Colonic mucosa (tissue), 4 donors: ENCODE measurements around the gene CCT7. TPM values are rescaled to one million over a fixed set of nuclear protein-coding genes. Genes with fewer than 3 reads are reported as not detected.
"Not testable (repeated sequence)": the region's sequence is repeated elsewhere in the genome, so short reads cannot be mapped to it uniquely, and the experiment has no call there.

Experiments
- DNase-seq: peaks from one replicate; pipeline ENCODE4 v3.0.0-alpha.2; 2020
- H3K27ac ChIP-seq: fragments of 200-600 bp; one replicate; pipeline ENCODE4 v1.8.0; 2021
- H3K27me3 ChIP-seq: fragments of 200-600 bp; one replicate; pipeline ENCODE4 v1.8.0; 2021
- H3K36me3 ChIP-seq: fragments of 200-600 bp; one replicate; pipeline ENCODE4 v1.8.0; 2021
- H3K4me1 ChIP-seq: fragments of 200-600 bp; one replicate; pipeline ENCODE4 v1.8.0; 2021; ENCODE audit warnings: mild to moderate bottlenecking
- H3K4me3 ChIP-seq: fragments of 200-600 bp; one replicate; pipeline ENCODE4 v1.8.0; 2021
- H3K9ac ChIP-seq, 2 donors: one replicate each; pipeline ENCODE4 v1.7.0; 2013; ENCODE audit warnings: control low read depth in 2 of 2, low read depth in 2 of 2, low read length in 2 of 2
- H3K9me3 ChIP-seq: fragments of 200-600 bp; one replicate; pipeline ENCODE4 v1.8.0; 2021
- intact Hi-C: fragments of 100-400 bp; cut with DNase I; formaldehyde crosslinking; loops from one replicate; pipeline ENCODE4 v1.14.1; 2022
- total RNA-seq, 2 donors: library from RNA; stranded (reverse); fragmentation: NEBNext Ultra II Directional in 1 of 2; extraction: Animal tissue kit (Norgen Biotek cat#: 25700) in 1 of 2; gene quantifications; one replicate each; pipeline ENCODE4 v1.2.1, GENCODE V29; 2021
- TF ChIP-seq, protein P1 (sequence below): fragments of 200-600 bp; IDR thresholded peaks from one replicate; pipeline ENCODE4 v1.8.0; 2022; ENCODE audit warnings: antibody characterized with exemption, mild to moderate bottlenecking
- donor health status: healthy.
- donor health status: DM: no; HTN: no; CAD: no.
- donor health status: DM: no; HTN: no; CAD: no.

The CCT7 gene
- 100 to 1,000 TPM; 147 to 353 TPM for total RNA-seq

DNA sequence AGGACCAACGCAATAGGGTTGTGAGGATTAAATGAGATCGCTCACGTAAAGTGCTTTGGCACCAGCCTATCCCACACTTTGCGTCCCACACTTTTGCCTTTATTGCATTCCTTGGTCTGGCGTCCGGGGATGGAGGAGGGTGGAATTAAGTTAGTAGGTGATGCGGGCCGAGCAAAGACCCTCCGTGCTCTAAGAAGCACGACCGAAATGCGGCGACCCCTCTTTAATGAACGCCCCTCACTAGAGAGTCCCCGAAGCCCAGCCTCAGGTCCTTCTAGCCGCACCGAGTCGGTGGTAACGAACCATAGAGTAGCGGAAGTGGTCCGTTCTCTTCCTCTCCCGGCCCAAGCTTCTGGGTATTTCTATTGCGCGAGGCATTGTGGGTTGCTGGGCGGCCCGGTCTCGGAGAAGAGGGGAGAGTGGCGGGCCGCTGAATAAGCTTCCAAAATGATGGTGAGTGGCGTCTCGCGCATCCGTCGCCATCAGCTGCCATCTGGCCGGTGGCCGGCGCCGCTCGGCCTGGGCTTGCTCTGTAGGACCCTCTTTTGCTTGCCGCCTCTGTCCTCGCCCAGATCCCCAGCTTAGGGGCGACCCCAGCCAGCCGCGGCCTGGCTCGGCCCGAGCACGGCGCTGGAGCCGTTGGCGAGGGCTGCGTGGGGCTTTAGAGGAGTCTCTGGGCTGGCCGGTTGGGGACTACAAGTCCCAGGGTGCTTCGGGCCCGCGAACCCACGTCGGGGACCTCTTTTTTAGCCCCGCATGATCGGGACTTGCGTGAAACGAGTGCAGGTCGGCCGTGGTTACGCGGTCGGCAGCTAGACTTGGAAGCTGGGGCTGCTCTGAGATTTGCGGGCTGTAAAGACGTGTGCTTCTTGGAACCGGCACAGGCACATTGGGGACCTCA, at the start of gene CCT7:
TSS of gene CCT7 (plus strand) at position 377 of the 901 bp plus-strand sequence. CDS start at position 448, 71 bp downstream.
- H3K4me3 ChIP-seq, result peak within 1 kb of the TSS; percentile 76
- no peaks in the 10 kb centered on the region for H3K4me1 ChIP-seq
- intact Hi-C loops, result no loop called here
- TF ChIP-seq, protein P1, sequence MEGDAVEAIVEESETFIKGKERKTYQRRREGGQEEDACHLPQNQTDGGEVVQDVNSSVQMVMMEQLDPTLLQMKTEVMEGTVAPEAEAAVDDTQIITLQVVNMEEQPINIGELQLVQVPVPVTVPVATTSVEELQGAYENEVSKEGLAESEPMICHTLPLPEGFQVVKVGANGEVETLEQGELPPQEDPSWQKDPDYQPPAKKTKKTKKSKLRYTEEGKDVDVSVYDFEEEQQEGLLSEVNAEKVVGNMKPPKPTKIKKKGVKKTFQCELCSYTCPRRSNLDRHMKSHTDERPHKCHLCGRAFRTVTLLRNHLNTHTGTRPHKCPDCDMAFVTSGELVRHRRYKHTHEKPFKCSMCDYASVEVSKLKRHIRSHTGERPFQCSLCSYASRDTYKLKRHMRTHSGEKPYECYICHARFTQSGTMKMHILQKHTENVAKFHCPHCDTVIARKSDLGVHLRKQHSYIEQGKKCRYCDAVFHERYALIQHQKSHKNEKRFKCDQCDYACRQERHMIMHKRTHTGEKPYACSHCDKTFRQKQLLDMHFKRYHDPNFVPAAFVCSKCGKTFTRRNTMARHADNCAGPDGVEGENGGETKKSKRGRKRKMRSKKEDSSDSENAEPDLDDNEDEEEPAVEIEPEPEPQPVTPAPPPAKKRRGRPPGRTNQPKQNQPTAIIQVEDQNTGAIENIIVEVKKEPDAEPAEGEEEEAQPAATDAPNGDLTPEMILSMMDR, result no peak
- no peaks in the 10 kb centered on the region for H3K27me3 ChIP-seq
- H3K9ac ChIP-seq, result peak within 1 kb of the TSS; percentile 82 to 99
- DNase-seq, result peak; percentile 94
- H3K27ac ChIP-seq, result peak within 1 kb of the TSS; percentile 96
- no peaks in the 10 kb centered on the region for H3K36me3 ChIP-seq
- H3K9me3 ChIP-seq, result no peaks in the 10 kb centered on the region

DNA sequence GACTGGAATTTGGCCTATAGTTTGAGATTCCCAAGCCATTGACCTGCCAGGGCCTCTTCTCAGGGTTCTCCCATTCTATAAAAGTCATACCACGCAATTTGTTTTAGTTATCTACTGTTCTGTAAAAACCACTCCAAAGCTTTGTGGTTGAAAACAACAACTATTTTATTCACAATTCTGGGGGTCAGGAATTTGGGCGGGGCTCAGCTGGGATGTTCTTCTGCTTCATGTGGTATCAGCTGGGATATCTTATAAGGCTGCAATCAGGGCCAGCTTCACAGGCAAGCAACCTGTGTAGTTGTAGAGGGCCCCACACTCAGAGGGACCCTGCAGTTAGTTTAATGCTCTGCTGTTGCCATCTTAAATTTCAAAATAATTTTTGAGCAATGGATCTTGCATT, 48.1 kb upstream of the CCT7 start:
- no peaks in the 10 kb centered on the region for H3K4me1 ChIP-seq
- intact Hi-C loops, result no loop called here
- H3K27me3 ChIP-seq, result no peaks in the 10 kb centered on the region
- H3K9me3 ChIP-seq, result no peaks in the 10 kb centered on the region
- DNase-seq, result no peak
- TF ChIP-seq, protein P1, result no peak
- no peak overlapping the region for H3K4me3 ChIP-seq
- H3K9ac ChIP-seq, result no peak overlapping the region
- H3K36me3 ChIP-seq, result no peaks in the 10 kb centered on the region
- H3K27ac ChIP-seq, result no peak overlapping the region

DNA sequence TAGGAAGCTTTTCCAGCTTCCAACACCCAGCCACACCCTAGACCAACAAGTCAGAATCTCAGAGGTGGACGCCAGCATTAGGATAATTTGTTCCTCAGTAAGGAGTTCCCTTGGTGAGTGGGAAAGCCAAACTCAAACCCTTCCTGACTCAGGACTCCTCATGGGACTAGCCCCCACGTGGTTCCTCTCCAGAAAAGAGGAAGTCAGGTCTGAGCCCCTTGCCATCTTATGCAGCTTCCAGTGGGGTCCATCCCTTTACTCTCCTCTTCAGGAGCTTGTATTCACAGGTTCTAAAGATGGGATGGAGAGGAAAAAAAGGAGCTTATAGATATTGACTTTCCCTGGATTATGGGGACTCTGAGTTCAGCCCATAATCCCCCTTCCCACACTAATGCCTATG, 46.6 kb upstream of the CCT7 start:
- Histone ChIP-seq H3K4me3 (no peak overlapping the region), H3K27me3 (no peaks in the 10 kb centered on the region), H3K27ac (no peak overlapping the region), H3K36me3 (no peaks in the 10 kb centered on the region), H3K4me1 (no peaks in the 10 kb centered on the region), H3K9me3 (no peaks in the 10 kb centered on the region), H3K9ac (no peak overlapping the region)
- intact Hi-C loops, result no loop called here
- DNase-seq, result no peak
- TF ChIP-seq, protein P1, result no peak

DNA sequence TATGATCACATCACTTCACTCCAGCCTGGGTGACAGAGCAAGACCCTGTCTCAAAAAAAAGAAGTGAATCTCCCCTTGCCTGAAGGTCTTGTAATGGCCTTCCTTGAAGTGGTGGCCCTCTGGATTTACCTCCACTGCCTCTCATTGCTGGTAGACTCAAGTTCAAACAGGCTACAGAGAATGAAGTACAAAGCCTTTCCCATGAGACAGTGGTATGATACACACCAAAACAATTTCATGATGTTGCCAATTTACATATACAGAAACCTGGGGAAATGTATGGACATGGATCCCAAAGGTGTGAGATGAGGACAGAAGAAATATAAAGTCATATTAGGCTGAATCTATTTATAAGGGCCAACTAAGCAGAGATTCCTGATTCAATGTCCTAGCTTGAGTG, 36.5 kb upstream of the CCT7 start:
- Histone ChIP-seq H3K9me3 (no peaks in the 10 kb centered on the region), H3K4me1 (peaks cover 7% of the 10 kb centered on the region), H3K36me3 (no peaks in the 10 kb centered on the region), H3K9ac (no peak overlapping the region), H3K4me3 (no peak overlapping the region), H3K27ac (no peak overlapping the region), H3K27me3 (peaks cover 9% of the 10 kb centered on the region)
- intact Hi-C loops, result no loop called here
- no peak for DNase-seq
- TF ChIP-seq, protein P1, result no peak

DNA sequence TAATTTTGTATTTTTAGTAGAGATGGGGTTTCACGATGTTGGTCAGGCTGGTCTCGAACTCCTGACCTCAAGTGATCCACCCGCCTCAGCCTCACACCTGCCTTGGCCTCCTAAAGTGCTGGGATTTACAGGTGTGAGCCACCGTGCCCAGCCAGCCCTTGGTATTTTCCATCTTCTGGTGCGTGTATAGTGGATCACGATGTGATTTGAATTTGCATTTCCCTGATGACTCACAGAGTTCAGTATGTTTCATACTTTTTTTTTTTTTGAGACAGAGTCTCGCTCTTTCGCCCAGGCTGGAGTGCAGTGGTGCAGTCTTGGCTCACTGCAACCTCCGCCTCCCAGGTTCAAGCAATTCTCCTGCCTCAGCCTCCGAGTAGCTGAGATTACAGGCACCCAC, 33.8 kb upstream of the CCT7 start:
- H3K4me3 ChIP-seq, H3K27ac ChIP-seq, H3K36me3 ChIP-seq, H3K9me3 ChIP-seq, intact Hi-C loops, DNase-seq, H3K9ac ChIP-seq: not testable (repeated sequence)
- peaks cover 19% of the 10 kb centered on the region for H3K27me3 ChIP-seq
- H3K4me1 ChIP-seq, result peaks cover 12% of the 10 kb centered on the region
